Mucosa of stomach (tissue), 1 donor: ENCODE results near the gene CYP8B1.

Source experiments
- H3K27me3 ChIP-seq: one replicate; pipeline ENCODE4 v1.7.0; 2013; ENCODE audit warnings: mild to moderate bottlenecking, low read length; ENCODE audit not compliant: control insufficient read depth, insufficient read depth
- H3K36me3 ChIP-seq: one replicate; pipeline ENCODE4 v1.7.0; 2013; ENCODE audit warnings: low read length; ENCODE audit not compliant: control insufficient read depth, insufficient read depth
- H3K4me1 ChIP-seq: one replicate; pipeline ENCODE4 v1.7.0; 2013; ENCODE audit warnings: mild to moderate bottlenecking, low read length; ENCODE audit not compliant: control insufficient read depth, insufficient read depth
- H3K4me3 ChIP-seq: one replicate; pipeline ENCODE4 v1.7.0; 2013; ENCODE audit warnings: low read length
- H3K9ac ChIP-seq: one replicate; pipeline ENCODE4 v1.7.0; 2013; ENCODE audit warnings: mild to moderate bottlenecking, low read length, moderate library complexity
- H3K9me3 ChIP-seq: one replicate; pipeline ENCODE4 v1.7.0; 2013; ENCODE audit warnings: mild to moderate bottlenecking, low read length, moderate library complexity; ENCODE audit not compliant: control insufficient read depth
- donor health status: Pancreatic carcinoma.

The CYP8B1 gene

DNA sequence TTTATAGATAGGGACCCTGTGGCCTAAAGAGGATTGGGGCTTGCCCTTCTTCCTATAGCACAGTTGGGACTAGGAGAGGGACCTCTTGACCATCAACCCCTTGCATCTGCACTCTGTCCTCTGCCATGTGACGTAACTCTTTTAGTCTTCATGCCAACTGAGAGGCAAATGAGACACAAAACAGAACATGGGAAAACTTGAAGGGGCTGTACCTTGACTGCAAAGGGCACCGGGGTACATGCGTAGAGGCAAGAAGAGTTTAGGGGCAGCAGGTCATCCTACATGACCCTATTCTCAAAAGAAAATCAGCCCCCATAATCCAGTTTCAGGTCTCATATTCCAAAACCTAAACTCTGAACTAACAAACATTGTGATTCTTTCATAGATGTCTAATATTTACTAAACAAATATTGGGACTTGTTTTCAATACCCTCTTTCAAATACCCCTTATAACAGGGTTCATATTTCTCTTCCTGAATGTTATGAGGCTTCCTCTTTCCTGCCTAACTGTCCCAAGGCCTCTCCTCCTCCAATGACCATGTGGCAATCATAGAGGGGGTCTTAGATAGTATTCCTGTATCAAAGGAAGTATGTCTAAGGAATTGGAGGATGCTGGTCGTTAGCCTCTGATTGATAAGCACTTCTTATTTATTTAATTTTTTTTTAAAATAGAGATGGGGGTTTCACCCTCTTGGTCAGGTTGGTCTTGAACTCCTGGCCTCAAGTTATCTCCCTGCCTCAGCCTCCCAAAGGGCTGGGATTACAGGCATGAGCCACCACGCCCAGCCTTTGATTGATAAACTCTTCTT, 45.8 kb downstream of the CYP8B1 start:
- Histone ChIP-seq H3K9ac (no peak overlapping the region), H3K4me1 (peaks cover 23% of the 10 kb centered on the region), H3K27me3 (no peaks in the 10 kb centered on the region)

DNA sequence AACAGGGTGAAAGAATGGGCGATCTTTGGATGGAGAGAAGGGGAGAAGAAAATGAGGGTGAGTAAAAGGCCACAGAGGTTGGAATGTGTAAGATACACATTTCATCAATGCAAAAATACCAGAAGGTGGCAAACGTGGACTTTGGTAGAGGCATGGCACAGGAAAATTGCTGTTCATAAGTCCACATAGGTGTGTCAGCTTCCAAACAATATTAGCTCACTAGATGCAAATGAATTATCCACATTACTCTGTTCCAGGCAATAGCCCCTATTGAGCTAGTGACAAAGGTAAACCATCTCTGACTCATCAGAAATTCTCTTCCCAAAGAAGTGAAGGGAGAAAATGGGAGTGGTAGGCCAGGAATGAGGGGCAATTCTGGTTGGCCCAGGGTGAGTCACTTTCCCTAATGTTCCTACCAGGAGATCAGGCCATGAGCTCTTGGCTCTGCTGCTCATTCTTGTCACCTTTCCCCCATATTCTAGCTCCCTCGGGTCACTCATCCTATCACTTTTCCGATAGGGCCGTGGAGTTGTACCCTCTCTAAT, 46.5 kb downstream of the CYP8B1 start:
- Histone ChIP-seq H3K36me3 (no peaks in the 10 kb centered on the region), H3K4me1 (peaks cover 23% of the 10 kb centered on the region), H3K9me3 (no peaks in the 10 kb centered on the region), H3K4me3 (no peak overlapping the region), H3K27me3 (no peaks in the 10 kb centered on the region), H3K9ac (no peak overlapping the region)

More for the DNA sequence above, 45.8 kb downstream of the CYP8B1 start:
- Histone ChIP-seq H3K36me3 (no peaks in the 10 kb centered on the region), H3K9me3 (no peaks in the 10 kb centered on the region), H3K4me3 (no peak overlapping the region)

DNA sequence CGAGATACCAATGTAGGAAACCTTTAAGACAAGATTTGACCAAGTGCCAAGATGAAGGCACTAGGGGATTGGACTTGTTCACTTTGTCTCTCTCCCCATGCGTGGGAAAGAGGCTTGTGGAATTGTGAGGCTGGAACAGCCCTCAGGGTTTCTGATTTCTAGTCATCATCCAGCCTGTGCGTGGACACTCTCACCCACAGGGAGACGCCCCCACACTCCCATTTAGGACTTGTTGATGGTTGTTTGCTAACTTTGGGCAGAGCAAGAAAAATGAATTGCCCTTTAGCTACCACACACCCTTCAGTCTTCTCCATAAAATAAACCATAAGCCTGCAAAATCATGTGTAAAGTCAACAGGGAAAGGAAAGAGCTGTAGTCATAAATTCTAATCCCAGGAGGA, 48.0 kb downstream of the CYP8B1 start:
- no peaks in the 10 kb centered on the region for H3K36me3 ChIP-seq
- no peaks in the 10 kb centered on the region for H3K27me3 ChIP-seq
- peak overlapping the region; percentile 2 for H3K9ac ChIP-seq
- peaks cover 33% of the 10 kb centered on the region for H3K4me1 ChIP-seq
- H3K4me3 ChIP-seq: no peak overlapping the region
- H3K9me3 ChIP-seq: no peaks in the 10 kb centered on the region

DNA sequence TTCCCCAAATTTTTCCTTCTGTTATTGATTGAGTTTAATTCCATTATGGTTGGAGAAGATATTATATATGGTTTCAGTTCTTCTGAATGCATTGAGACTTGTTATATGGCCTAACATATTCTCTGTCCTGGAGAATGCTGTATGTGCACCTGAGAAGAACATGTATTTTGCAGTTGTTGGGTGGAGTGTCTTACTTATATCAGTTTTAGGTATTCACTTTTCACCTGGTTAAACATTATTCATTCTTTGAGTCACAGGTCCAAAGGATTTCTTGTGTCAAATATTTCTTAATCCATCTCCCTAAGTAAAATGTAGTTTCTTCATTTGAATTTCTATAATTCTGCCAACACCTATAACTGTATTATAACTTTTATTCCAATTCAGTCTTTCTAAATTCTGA, 48.7 kb downstream of the CYP8B1 start:
- Histone ChIP-seq H3K4me1 (peaks cover 33% of the 10 kb centered on the region), H3K9ac (no peak overlapping the region), H3K4me3 (no peak overlapping the region), H3K36me3 (no peaks in the 10 kb centered on the region), H3K27me3 (no peaks in the 10 kb centered on the region), H3K9me3 (no peaks in the 10 kb centered on the region)

DNA sequence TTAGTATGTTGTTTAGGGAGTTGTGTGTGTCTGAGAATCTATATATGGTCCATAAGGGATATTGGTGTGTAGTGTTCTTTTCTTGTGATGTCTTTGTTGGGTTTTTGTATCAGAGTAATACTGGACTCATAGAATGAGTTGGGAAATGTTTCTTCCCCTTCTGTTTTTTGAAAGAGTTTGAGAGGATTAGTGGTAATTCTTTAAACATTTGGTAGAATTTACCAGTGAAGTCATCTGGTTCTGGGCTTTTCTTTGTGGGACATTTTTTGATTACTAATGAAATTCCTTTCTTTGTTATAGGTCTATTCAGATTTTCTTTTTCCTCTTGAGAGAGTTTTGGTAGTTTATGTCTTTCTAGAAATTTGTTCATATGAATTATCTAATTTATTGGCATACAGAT, 49.5 kb downstream of the CYP8B1 start:
- H3K27me3 ChIP-seq: no peaks in the 10 kb centered on the region
- H3K9me3 ChIP-seq: no peaks in the 10 kb centered on the region
- peaks cover 33% of the 10 kb centered on the region for H3K4me1 ChIP-seq
- H3K4me3 ChIP-seq: no peak overlapping the region
- no peaks in the 10 kb centered on the region for H3K36me3 ChIP-seq
- H3K9ac ChIP-seq: no peak overlapping the region

DNA sequence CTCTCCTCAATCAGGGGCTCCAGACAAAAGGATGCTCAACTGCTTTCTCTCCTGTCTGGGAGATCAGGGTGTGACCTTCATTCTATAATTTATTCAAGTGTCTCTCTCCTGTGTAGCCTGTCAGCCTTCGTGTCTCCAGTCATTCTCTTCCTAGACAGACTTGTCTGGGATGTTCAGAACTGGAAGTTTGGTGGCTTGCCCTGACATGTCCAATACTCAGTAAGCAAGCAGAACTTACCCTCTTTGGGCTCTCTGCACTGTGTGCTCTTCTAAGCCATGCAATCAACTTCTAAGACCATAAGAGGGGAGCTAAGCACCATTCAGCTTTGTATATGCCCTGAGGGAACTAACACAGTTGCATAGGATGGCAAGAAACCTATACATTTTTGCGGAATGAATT, 52.3 kb downstream of the CYP8B1 start:
- H3K9me3 ChIP-seq: no peaks in the 10 kb centered on the region
- H3K9ac ChIP-seq: no peak overlapping the region
- H3K36me3 ChIP-seq: no peaks in the 10 kb centered on the region
- H3K27me3 ChIP-seq: no peaks in the 10 kb centered on the region
- H3K4me1 ChIP-seq: peaks cover 30% of the 10 kb centered on the region
- H3K4me3 ChIP-seq: no peak overlapping the region

DNA sequence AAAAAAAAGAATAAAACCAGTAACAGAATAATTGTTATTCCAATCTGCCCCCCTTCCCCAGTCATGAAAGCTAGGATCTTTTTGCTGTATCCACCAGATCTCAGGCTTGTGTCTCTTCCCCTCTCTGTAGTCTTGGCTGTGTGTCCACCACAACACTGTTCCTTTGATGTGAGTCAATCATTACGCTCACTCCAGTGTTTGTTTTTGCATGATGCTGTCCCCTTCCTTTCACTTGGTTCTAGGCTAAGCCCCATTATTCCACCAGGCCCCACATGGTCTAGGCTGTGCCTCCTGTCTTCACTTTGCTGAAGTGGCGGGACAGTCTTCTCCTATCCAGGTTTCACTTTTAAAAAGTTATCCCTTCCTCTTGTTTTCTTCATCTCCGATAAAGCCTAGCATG, 52.9 kb downstream of the CYP8B1 start:
- no peak overlapping the region for H3K9ac ChIP-seq
- peaks cover 27% of the 10 kb centered on the region for H3K4me1 ChIP-seq
- H3K36me3 ChIP-seq: no peaks in the 10 kb centered on the region
- no peaks in the 10 kb centered on the region for H3K9me3 ChIP-seq
- no peaks in the 10 kb centered on the region for H3K27me3 ChIP-seq
- no peak overlapping the region for H3K4me3 ChIP-seq
